ENCODE results near the gene AP1G1. TPM values are rescaled to one million over a fixed set of nuclear protein-coding genes. Genes with fewer than 3 reads are reported as not detected.

The AP1G1 gene
- polyA plus RNA-seq, 1 donor: 65.2 TPM

Other genes starting within 250 kb of the AP1G1 start
- 0.22 TPM for gene TAT, start 231.7 kb downstream of the AP1G1 start, polyA plus RNA-seq
- 67.3 TPM for gene MARVELD3, start 182.7 kb downstream of the AP1G1 start, polyA plus RNA-seq
- 19.6 TPM for gene PHLPP2, start 84.1 kb downstream of the AP1G1 start, polyA plus RNA-seq
- 21.2 TPM for gene ATXN1L, start 37.1 kb upstream of the AP1G1 start, polyA plus RNA-seq
- 11.2 TPM for gene ZNF821, start 75.3 kb upstream of the AP1G1 start, polyA plus RNA-seq
- gene IST1, start 86.7 kb upstream of the AP1G1 start, polyA plus RNA-seq: 236 TPM
- gene PKD1L3, start 191.6 kb upstream of the AP1G1 start, polyA plus RNA-seq: 0.04 TPM
- gene DHODH, start 199.9 kb upstream of the AP1G1 start, polyA plus RNA-seq: 9.3 TPM
- 0.73 TPM for gene HP, start 245.7 kb upstream of the AP1G1 start, polyA plus RNA-seq

Data from large intestine (tissue), 1 donor.